ENCODE measurements around the gene STAB2. TPM values are rescaled to one million over a fixed set of nuclear protein-coding genes. Genes with fewer than 3 reads are reported as not detected.

STAB2 gene
- total RNA-seq, 1 experiment from 2014 or later: not detected

DNA sequence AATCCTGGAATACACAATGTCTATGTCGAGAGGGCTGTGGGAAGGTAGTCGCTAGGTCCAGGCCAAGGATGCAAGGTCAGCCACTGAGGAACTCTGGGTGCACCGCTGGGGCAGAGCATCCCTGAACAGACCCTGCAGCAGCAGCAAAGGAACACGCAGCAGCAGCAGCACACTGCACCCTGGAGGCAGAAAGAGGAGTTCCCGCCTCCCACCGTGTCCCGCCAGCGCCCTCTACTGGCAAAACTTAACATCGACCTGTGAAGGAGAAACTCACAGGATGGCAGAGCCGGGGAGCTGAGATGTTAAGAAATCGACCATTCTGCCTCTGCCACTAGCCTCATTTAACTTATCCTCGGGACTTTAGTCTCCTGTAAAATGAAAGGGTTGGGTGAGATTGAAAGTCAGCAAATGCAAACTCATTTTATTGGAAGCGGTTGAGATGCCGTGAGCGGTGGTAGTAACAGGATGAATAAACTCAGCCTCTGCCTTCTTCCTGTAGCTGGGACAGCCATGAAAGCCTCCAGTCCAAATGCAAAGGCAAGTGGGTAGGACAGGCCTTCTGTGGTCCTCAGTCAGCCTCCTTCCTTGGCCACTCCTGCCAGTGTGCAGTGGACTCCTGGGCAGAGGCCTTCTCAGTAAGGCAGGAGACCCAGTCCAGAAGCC is 45.6 kb downstream of the STAB2 start:
- H3K9ac ChIP-seq (ENCODE audit: low read length): peak overlapping the region; percentile 45
- peak overlapping the region; percentile 92; the same call in 1 of the 2 replicates for H2AFZ ChIP-seq (ENCODE audit: low read length)
- no peak overlapping the region for H3K4me3 ChIP-seq (ENCODE audit: low read length)
- H3K4me2 ChIP-seq (ENCODE audit: low read depth, low read length, poor library complexity, severe bottlenecking): peak overlapping the region; percentile 42
- DNase-seq: peak; percentile 96
- H3K9me3 ChIP-seq (ENCODE audit: low read length): no peaks in the 10 kb centered on the region
- H4K20me1 ChIP-seq (ENCODE audit: insufficient read depth, low read depth, low read length): no peaks in the 10 kb centered on the region
- H3K9me2 ChIP-seq (replicated peaks; ENCODE audit: insufficient read depth, low read length): no peaks in the 10 kb centered on the region
- no peaks in the 10 kb centered on the region for H3K4me1 ChIP-seq (ENCODE audit: low read length)
- H3K27ac ChIP-seq (ENCODE audit: low read length): no peak overlapping the region
- no peaks in the 10 kb centered on the region for H3K79me2 ChIP-seq (ENCODE audit: low read length)
- no peaks in the 10 kb centered on the region for H3K27me3 ChIP-seq (ENCODE audit: low read length)
- H3K36me3 ChIP-seq (ENCODE audit: insufficient read depth, low read length): no peaks in the 10 kb centered on the region

DNA sequence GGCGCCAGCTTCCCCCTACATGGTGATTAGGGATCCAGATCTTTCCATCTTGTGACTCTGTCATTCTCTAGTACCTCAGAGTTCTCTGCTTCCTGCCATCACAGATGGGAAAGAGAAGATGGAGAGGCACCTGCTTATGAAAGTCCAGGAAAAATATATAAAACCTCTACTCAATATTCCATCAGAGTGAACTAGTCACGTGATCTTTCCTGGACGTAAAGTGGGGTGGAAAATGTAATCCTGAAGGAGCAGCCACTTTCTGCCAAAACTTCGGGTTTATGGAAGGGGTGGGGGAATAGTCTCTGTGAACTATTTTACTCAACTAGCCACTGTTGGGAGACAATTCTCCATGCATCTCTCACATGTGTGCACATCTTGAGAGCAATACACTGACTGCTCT is 47.7 kb downstream of the STAB2 start:
- Histone ChIP-seq H2AFZ (ENCODE audit: low read length) (no peak overlapping the region), H3K27me3 (ENCODE audit: low read length) (no peaks in the 10 kb centered on the region), H3K4me1 (ENCODE audit: low read length) (no peaks in the 10 kb centered on the region), H3K9me3 (ENCODE audit: low read length) (no peaks in the 10 kb centered on the region), H3K27ac (ENCODE audit: low read length) (no peak overlapping the region), H3K9ac (ENCODE audit: low read length) (no peak overlapping the region), H3K4me3 (ENCODE audit: low read length) (no peak overlapping the region), H3K9me2 (replicated peaks; ENCODE audit: insufficient read depth, low read length) (no peaks in the 10 kb centered on the region), H3K4me2 (ENCODE audit: low read depth, low read length, poor library complexity, severe bottlenecking) (no peak overlapping the region), H3K36me3 (ENCODE audit: insufficient read depth, low read length) (no peaks in the 10 kb centered on the region), H4K20me1 (ENCODE audit: insufficient read depth, low read depth, low read length) (no peaks in the 10 kb centered on the region), H3K79me2 (ENCODE audit: low read length) (no peaks in the 10 kb centered on the region)
- DNase-seq: no peak

DNA sequence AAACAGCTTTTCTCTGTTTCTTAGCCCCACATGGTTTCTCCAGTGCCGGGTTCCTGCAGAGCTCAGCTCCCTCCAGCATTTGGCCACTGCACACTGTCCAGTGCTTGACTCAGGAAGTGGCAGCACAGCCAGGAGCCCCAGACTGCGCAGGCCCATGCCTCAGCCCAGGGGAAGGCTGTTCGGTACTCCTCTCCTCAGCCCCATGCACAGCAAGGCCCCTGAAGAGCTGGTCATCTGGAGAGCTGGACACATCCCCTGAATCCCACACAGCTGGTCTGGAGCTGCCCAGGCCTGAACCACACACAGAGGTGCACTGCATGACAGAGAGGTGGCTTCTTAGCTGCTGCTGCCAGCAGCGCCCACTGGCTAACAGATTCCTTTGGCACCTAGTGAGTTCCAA is 48.3 kb downstream of the STAB2 start:
- H3K27ac ChIP-seq (ENCODE audit: low read length): no peak overlapping the region
- no peak for DNase-seq
- no peak overlapping the region for H3K9ac ChIP-seq (ENCODE audit: low read length)
- no peaks in the 10 kb centered on the region for H3K27me3 ChIP-seq (ENCODE audit: low read length)
- H3K4me1 ChIP-seq (ENCODE audit: low read length): no peaks in the 10 kb centered on the region
- H4K20me1 ChIP-seq (ENCODE audit: insufficient read depth, low read depth, low read length): no peaks in the 10 kb centered on the region
- no peak overlapping the region for H2AFZ ChIP-seq (ENCODE audit: low read length)
- no peaks in the 10 kb centered on the region for H3K9me2 ChIP-seq (replicated peaks; ENCODE audit: insufficient read depth, low read length)
- no peak overlapping the region for H3K4me3 ChIP-seq (ENCODE audit: low read length)
- no peaks in the 10 kb centered on the region for H3K9me3 ChIP-seq (ENCODE audit: low read length)
- H3K79me2 ChIP-seq (ENCODE audit: low read length): no peaks in the 10 kb centered on the region
- H3K4me2 ChIP-seq (ENCODE audit: low read depth, low read length, poor library complexity, severe bottlenecking): no peak overlapping the region
- H3K36me3 ChIP-seq (ENCODE audit: insufficient read depth, low read length): no peaks in the 10 kb centered on the region

DNA sequence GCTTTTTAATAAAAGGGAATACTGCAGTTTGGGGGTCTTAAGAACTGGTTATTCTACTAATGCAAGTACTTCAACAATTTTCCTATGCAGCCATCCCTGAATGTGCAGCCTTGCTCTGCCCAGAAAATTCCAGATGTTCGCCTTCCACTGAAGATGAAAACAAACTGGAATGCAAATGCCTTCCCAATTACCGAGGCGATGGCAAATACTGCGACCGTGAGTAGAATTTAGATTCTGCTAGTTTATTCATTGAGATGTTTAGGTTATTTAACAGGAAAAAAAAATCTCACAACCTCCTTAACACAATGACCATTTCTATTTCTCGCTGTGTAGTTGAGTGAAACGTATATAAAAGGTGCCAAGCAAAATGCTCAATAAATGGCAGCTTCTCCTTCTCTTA is 49.9 kb downstream of the STAB2 start:
- Histone ChIP-seq H3K9me3 (ENCODE audit: low read length) (no peaks in the 10 kb centered on the region), H3K36me3 (ENCODE audit: insufficient read depth, low read length) (no peaks in the 10 kb centered on the region), H3K4me1 (ENCODE audit: low read length) (no peaks in the 10 kb centered on the region), H3K27ac (ENCODE audit: low read length) (no peak overlapping the region), H3K4me2 (ENCODE audit: low read depth, low read length, poor library complexity, severe bottlenecking) (no peak overlapping the region), H4K20me1 (ENCODE audit: insufficient read depth, low read depth, low read length) (no peaks in the 10 kb centered on the region), H3K4me3 (ENCODE audit: low read length) (no peak overlapping the region), H3K9ac (ENCODE audit: low read length) (no peak overlapping the region), H3K27me3 (ENCODE audit: low read length) (no peaks in the 10 kb centered on the region), H2AFZ (ENCODE audit: low read length) (no peak overlapping the region), H3K9me2 (replicated peaks; ENCODE audit: insufficient read depth, low read length) (no peaks in the 10 kb centered on the region), H3K79me2 (ENCODE audit: low read length) (no peaks in the 10 kb centered on the region)
- DNase-seq: no peak

DNA sequence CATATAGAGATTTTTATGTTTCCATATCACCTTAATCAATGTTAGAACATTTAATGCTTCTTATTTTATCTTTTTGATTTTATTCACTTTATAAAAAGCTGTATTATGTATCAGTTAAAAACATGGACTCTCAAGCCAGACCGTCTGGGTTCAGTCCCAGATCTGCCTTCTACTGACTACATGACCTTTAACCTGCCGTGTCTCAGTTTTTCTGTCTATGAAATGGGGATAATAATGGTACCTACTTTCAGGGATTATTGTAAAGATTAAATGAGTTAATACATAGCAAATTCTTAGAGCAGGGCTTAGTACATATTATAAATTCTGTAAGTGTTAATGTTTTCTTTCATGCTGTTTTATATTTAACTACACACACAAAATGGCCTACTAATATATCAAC is 50.4 kb downstream of the STAB2 start:
- Histone ChIP-seq H3K4me3 (ENCODE audit: low read length) (no peak overlapping the region), H3K27me3 (ENCODE audit: low read length) (no peaks in the 10 kb centered on the region), H4K20me1 (ENCODE audit: insufficient read depth, low read depth, low read length) (no peaks in the 10 kb centered on the region), H3K9me2 (replicated peaks; ENCODE audit: insufficient read depth, low read length) (no peaks in the 10 kb centered on the region), H3K4me2 (ENCODE audit: low read depth, low read length, poor library complexity, severe bottlenecking) (no peak overlapping the region), H3K9ac (ENCODE audit: low read length) (no peak overlapping the region), H3K27ac (ENCODE audit: low read length) (no peak overlapping the region), H2AFZ (ENCODE audit: low read length) (no peak overlapping the region), H3K4me1 (ENCODE audit: low read length) (no peaks in the 10 kb centered on the region), H3K9me3 (ENCODE audit: low read length) (no peaks in the 10 kb centered on the region), H3K36me3 (ENCODE audit: insufficient read depth, low read length) (no peaks in the 10 kb centered on the region), H3K79me2 (ENCODE audit: low read length) (no peaks in the 10 kb centered on the region)
- DNase-seq: no peak

DNA sequence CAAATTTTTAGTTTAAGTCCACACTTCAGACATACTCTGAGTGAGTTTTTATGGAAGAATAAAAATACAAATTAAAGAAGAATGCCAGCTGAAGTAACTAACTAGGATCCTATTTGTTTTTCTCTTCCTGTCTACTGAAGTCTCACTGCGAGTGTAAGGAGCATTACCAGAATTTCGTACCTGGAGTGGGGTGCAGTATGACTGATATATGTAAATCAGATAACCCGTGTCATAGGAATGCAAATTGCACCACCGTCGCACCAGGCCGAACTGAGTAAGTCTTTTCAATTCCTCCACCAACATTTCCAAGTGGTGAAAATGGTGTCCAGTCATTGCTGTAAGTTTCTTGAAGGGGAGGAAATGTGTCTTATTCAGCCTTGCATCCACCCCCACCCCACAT is 52.9 kb downstream of the STAB2 start:
- H3K4me3 ChIP-seq (ENCODE audit: low read length): no peak overlapping the region
- no peaks in the 10 kb centered on the region for H3K27me3 ChIP-seq (ENCODE audit: low read length)
- no peaks in the 10 kb centered on the region for H4K20me1 ChIP-seq (ENCODE audit: insufficient read depth, low read depth, low read length)
- no peak overlapping the region for H3K4me2 ChIP-seq (ENCODE audit: low read depth, low read length, poor library complexity, severe bottlenecking)
- H2AFZ ChIP-seq (ENCODE audit: low read length): no peak overlapping the region
- H3K4me1 ChIP-seq (ENCODE audit: low read length): no peaks in the 10 kb centered on the region
- H3K79me2 ChIP-seq (ENCODE audit: low read length): no peaks in the 10 kb centered on the region
- no peak overlapping the region for H3K9ac ChIP-seq (ENCODE audit: low read length)
- no peaks in the 10 kb centered on the region for H3K9me2 ChIP-seq (replicated peaks; ENCODE audit: insufficient read depth, low read length)
- H3K36me3 ChIP-seq (ENCODE audit: insufficient read depth, low read length): no peaks in the 10 kb centered on the region
- no peak overlapping the region for H3K27ac ChIP-seq (ENCODE audit: low read length)
- no peaks in the 10 kb centered on the region for H3K9me3 ChIP-seq (ENCODE audit: low read length)
- DNase-seq: no peak

DNA sequence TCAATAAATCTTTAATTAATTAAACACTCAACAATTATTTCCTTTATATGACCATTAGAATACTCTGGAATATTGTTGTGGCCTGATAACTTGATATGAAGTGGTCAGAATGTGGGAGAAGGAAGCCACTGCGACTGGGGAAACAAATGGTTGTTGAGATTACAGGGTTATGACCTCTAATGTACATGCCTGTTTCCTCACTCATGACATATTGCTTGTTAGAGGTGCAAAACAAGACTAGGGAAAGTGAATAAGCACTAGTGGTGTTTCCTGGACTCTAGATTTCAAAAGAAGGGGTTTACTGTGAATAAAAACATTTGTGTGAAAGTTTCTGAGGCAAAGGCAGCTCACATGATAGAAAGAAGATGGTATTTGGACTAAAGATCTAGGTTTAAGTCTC is 53.3 kb downstream of the STAB2 start:
- Histone ChIP-seq H3K79me2 (ENCODE audit: low read length) (no peaks in the 10 kb centered on the region), H3K27me3 (ENCODE audit: low read length) (no peaks in the 10 kb centered on the region), H3K9ac (ENCODE audit: low read length) (no peak overlapping the region), H3K4me3 (ENCODE audit: low read length) (no peak overlapping the region), H2AFZ (ENCODE audit: low read length) (no peak overlapping the region), H3K9me2 (replicated peaks; ENCODE audit: insufficient read depth, low read length) (no peaks in the 10 kb centered on the region), H3K27ac (ENCODE audit: low read length) (no peak overlapping the region), H3K9me3 (ENCODE audit: low read length) (no peaks in the 10 kb centered on the region), H3K4me1 (ENCODE audit: low read length) (no peaks in the 10 kb centered on the region), H3K36me3 (ENCODE audit: insufficient read depth, low read length) (no peaks in the 10 kb centered on the region), H4K20me1 (ENCODE audit: insufficient read depth, low read depth, low read length) (no peaks in the 10 kb centered on the region), H3K4me2 (ENCODE audit: low read depth, low read length, poor library complexity, severe bottlenecking) (no peak overlapping the region)
- no peak for DNase-seq

DNA sequence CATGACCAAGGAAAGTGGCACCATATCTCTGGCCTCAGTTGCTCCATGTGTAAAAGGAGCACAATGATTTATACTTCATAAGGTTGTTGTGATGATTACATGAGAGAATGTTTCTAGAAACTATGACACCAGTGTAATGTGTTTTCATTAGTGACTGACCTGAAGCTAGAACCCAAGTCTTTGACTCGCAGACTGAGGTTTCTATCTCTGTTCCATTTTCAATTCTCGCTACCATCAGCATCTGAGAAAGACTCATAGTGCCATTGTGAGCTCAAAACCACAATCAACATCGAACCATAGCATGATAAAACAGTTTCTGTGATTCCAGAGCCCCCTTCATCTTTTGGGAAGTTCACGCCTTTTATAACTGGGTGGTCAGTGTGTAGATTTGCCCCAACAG is 53.8 kb downstream of the STAB2 start:
- no peak for DNase-seq
- Histone ChIP-seq H2AFZ (ENCODE audit: low read length) (no peak overlapping the region), H3K36me3 (ENCODE audit: insufficient read depth, low read length) (no peaks in the 10 kb centered on the region), H3K4me2 (ENCODE audit: low read depth, low read length, poor library complexity, severe bottlenecking) (no peak overlapping the region), H3K4me1 (ENCODE audit: low read length) (no peaks in the 10 kb centered on the region), H4K20me1 (ENCODE audit: insufficient read depth, low read depth, low read length) (no peaks in the 10 kb centered on the region), H3K9me3 (ENCODE audit: low read length) (no peaks in the 10 kb centered on the region), H3K9ac (ENCODE audit: low read length) (no peak overlapping the region), H3K4me3 (ENCODE audit: low read length) (no peak overlapping the region), H3K79me2 (ENCODE audit: low read length) (no peaks in the 10 kb centered on the region), H3K9me2 (replicated peaks; ENCODE audit: insufficient read depth, low read length) (no peaks in the 10 kb centered on the region), H3K27ac (ENCODE audit: low read length) (no peak overlapping the region), H3K27me3 (ENCODE audit: low read length) (no peaks in the 10 kb centered on the region)

All from Karpas-422 (cell line).